Ascending aorta (tissue), 2 donors: ENCODE results near the gene NUDT13. TPM values are rescaled to one million over a fixed set of nuclear protein-coding genes. Genes with fewer than 3 reads are reported as not detected.

Experiments used
- DNase-seq, 2 donors: peaks; one replicate each; pipeline ENCODE4 v3.0.0-alpha.2; 2019; ENCODE audit warnings: low spot score in 2 of 2
- H3K27ac ChIP-seq, 2 donors: fragments of 200-600 bp; sonication (generic); one replicate each; pipeline ENCODE4 v1.5.1; 2016 to 2017; ENCODE audit warnings: mild to moderate bottlenecking in 1 of 2
- H3K27me3 ChIP-seq: fragments of 200-600 bp; sonication (generic); one replicate; pipeline ENCODE4 v1.5.1; 2017
- H3K36me3 ChIP-seq, 2 donors: fragments of 200-600 bp; sonication (generic); one replicate each; pipeline ENCODE4 v1.5.1; 2016
- H3K4me1 ChIP-seq, 2 donors: fragments of 200-600 bp; sonication (generic); one replicate each; pipeline ENCODE4 v1.5.1; 2016 to 2017; ENCODE audit warnings: mild to moderate bottlenecking in 1 of 2
- H3K4me3 ChIP-seq, 2 donors: fragments of 200-600 bp; sonication (generic); one replicate each; pipeline ENCODE4 v1.5.1; 2016 to 2017; ENCODE audit warnings: mild to moderate bottlenecking in 1 of 2
- H3K9me3 ChIP-seq, 2 donors: fragments of 200-600 bp; sonication (generic); one replicate each; pipeline ENCODE4 v1.5.1; 2016
- intact Hi-C: fragments of 100-400 bp; cut with DNase I; formaldehyde crosslinking; loops from one replicate; pipeline ENCODE4 v1.15.1; 2023
- total RNA-seq: library from RNA; depleted of rRNA; stranded (reverse); fragments of >200 nt; gene quantifications from one replicate; pipeline ENCODE4 v1.1.0, GENCODE V29; 2016
- TF ChIP-seq, protein P1 (sequence below), 3 experiments: fragments of 200-600 bp in 2 of 3; fragments of 450-650 bp in 1 of 3; sonication (generic) in 2 of 3; IDR thresholded peaks; one replicate each; pipeline ENCODE4 v1.5.1; 2016 to 2019; ENCODE audit warnings: antibody characterized with exemption in 3 of 3, mild to moderate bottlenecking in 1 of 3, moderate library complexity in 1 of 3

The NUDT13 gene
- total RNA-seq, 1 donor from 2014 or later, result 7.6 TPM

DNA sequence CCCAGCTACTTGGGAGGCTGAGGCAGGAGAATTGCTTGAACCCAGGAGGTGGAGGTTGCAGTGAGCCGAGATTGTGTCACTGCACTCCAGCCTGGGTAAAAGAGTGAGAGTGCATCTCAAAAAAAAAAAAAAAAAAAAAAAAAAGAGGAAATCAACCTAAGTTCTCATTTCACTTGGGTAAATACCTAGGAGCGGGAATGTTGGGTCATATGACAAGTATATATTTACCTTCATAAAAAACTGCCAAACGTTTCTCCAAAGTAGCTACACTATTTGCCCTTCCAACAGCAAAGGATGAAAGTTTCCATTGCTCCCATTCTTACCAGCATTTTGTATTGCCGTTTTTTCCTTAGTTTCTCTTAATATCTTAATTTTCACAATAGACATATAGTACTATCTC lies 23.4 kb upstream of the NUDT13 start:
- intact Hi-C loops, result no loop called here
- Histone ChIP-seq H3K27me3 (no peaks in the 10 kb centered on the region), H3K9me3 (no peaks in the 10 kb centered on the region), H3K4me3 (no peak overlapping the region), H3K27ac (no peak overlapping the region), H3K36me3 (no peaks in the 10 kb centered on the region), H3K4me1 (peaks cover 5 to 9% of the 10 kb centered on the region in 2 donors)
- TF ChIP-seq, protein P1, sequence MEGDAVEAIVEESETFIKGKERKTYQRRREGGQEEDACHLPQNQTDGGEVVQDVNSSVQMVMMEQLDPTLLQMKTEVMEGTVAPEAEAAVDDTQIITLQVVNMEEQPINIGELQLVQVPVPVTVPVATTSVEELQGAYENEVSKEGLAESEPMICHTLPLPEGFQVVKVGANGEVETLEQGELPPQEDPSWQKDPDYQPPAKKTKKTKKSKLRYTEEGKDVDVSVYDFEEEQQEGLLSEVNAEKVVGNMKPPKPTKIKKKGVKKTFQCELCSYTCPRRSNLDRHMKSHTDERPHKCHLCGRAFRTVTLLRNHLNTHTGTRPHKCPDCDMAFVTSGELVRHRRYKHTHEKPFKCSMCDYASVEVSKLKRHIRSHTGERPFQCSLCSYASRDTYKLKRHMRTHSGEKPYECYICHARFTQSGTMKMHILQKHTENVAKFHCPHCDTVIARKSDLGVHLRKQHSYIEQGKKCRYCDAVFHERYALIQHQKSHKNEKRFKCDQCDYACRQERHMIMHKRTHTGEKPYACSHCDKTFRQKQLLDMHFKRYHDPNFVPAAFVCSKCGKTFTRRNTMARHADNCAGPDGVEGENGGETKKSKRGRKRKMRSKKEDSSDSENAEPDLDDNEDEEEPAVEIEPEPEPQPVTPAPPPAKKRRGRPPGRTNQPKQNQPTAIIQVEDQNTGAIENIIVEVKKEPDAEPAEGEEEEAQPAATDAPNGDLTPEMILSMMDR (IDR thresholded peaks at IDR 0.05), result no peak
- DNase-seq, result no peak

- DNase-seq, result no peak
- H3K9me3 ChIP-seq, result no peaks in the 10 kb centered on the region
- intact Hi-C loops, result no loop called here
- peaks cover 2 to 8% of the 10 kb centered on the region in 2 donors for H3K4me1 ChIP-seq
- TF ChIP-seq, protein P1 (IDR thresholded peaks at IDR 0.05), result no peak
- no peak overlapping the region for H3K27ac ChIP-seq
- no peaks in the 10 kb centered on the region for H3K27me3 ChIP-seq
- no peak overlapping the region for H3K4me3 ChIP-seq
- no peaks in the 10 kb centered on the region for H3K36me3 ChIP-seq
Observed at GRCh38 chr10:73088304-73088703, 22.0 kb upstream of the NUDT13 start.

DNA sequence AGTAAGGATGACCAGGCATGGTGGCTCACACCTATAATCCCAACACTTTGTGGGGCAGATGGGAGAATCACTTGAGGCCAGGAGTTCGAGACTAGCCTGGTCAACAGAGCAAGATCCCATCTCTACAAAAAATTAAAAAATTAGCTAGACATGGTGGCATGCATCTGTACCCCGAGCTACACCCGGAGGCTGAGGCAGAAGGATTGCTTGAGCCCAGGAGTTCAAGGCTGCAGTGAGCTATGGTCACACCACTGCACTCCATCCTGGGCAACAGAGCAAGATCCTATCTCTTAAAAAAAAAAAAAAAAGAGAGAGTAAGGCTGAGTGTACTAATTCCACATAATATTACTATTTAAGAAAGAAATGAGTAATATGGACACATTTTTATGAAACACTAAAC lies 17.4 kb upstream of the NUDT13 start:
- Histone ChIP-seq H3K36me3 (no peaks in the 10 kb centered on the region), H3K27me3 (no peaks in the 10 kb centered on the region), H3K27ac (no peak overlapping the region), H3K4me1 (peaks cover 6 to 15% of the 10 kb centered on the region in 2 donors), H3K9me3 (no peaks in the 10 kb centered on the region), H3K4me3 (no peak overlapping the region)
- intact Hi-C loops, result no loop called here
- no peak for DNase-seq
- TF ChIP-seq, protein P1 (IDR thresholded peaks at IDR 0.05), result no peak

DNA sequence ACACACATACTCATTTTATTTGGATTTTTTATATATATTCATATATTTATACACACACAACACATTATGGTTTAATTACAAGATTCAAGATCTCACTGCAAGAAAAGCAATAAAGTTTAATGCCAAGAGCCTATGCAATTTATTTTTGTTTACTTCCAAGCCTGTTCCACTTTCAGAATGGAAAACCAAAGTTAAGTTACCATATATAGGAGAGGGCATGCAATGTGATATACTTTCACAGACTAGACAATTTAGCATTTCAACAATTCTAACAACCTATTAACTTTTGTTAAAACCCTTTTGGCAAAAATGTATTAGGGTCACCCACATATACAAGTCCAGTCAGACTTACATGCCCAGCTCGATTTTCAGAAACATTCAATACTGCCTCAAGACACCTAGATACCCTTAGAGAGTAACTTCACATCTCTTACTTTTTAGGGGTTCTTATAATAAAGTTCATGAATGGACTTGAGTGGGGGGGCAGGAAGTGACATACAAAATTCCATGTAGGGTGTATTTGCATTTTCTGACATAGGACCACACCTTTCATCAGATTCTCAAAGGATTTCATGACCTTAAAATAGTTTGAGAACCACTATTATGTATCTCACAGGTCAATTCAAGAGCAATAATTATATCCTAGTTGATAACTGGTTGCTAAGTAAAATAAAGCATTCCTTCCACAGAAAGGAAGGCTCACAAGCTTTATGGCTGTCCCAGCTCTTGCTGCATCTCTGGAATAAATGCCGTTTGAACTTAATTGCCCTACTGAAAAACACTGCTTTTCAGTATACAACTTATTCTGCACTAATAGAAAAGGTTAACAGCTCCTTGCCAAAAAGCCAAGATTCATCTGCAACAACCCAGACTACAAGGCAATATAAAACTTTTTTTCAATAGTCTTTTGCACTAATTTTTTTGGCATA lies 16.1 kb upstream of the NUDT13 start:
- Histone ChIP-seq H3K4me3 (peak overlapping the region; percentile 87), H3K27ac (peak overlapping the region; percentile 95 to 96), H3K4me1 (peaks cover 6 to 15% of the 10 kb centered on the region in 2 donors), H3K36me3 (no peaks in the 10 kb centered on the region), H3K27me3 (no peaks in the 10 kb centered on the region), H3K9me3 (no peaks in the 10 kb centered on the region)
- intact Hi-C loops, result no loop called here
- DNase-seq, result no peak
- TF ChIP-seq, protein P1 (IDR thresholded peaks at IDR 0.05), result no peak

- H3K27ac ChIP-seq, result peak overlapping the region; percentile 95 to 96
- intact Hi-C loops, result no loop called here
Observed at GRCh38 chr10:73094986-73095480, 15.2 kb upstream of the NUDT13 start.

More at GRCh38 chr10:73094986-73095480, 15.2 kb upstream of the NUDT13 start:
- no peaks in the 10 kb centered on the region for H3K27me3 ChIP-seq
- DNase-seq, result no peak
- TF ChIP-seq, protein P1 (IDR thresholded peaks at IDR 0.05), result no peak
- peak overlapping the region; percentile 87 for H3K4me3 ChIP-seq
- H3K4me1 ChIP-seq, result peaks cover 6 to 15% of the 10 kb centered on the region in 2 donors
- no peaks in the 10 kb centered on the region for H3K36me3 ChIP-seq
- no peaks in the 10 kb centered on the region for H3K9me3 ChIP-seq
